ENCODE measurements around the gene KRTAP9-3. TPM values are rescaled to one million over a fixed set of nuclear protein-coding genes. Genes with fewer than 3 reads are reported as not detected.

KRTAP9-3 gene, protein sequence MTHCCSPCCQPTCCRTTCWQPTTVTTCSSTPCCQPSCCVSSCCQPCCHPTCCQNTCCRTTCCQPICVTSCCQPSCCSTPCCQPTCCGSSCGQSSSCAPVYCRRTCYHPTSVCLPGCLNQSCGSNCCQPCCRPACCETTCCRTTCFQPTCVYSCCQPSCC
- total RNA-seq (2022; extraction: Qiagen RNA extraction; ENCODE audit: low read depth) = not detected in 5 replicates

DNA sequence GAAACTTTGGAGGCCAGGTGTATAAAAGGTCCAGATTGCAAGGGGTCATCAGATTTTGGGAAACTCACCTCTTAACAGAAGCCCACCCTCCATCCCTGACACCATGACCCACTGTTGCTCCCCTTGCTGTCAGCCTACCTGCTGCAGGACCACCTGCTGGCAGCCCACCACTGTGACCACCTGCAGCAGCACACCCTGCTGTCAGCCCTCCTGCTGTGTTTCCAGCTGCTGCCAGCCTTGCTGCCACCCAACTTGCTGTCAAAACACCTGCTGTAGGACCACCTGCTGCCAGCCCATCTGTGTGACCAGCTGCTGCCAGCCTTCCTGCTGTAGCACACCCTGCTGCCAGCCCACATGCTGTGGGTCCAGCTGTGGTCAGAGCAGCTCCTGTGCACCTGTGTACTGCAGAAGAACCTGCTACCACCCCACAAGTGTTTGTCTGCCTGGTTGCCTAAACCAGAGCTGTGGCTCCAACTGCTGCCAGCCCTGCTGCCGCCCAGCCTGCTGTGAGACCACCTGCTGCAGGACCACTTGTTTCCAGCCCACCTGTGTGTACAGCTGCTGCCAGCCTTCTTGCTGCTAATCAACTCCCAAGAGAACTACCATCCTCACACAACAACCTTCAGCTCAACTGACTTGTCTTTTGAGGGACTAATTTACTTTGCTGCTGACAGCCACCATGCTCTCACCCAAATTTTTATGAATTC lies at the start of gene KRTAP9-3:
TSS of gene KRTAP9-3 (plus strand) at position 51 of the 707 bp plus-strand sequence. CDS start at position 104, 53 bp downstream.

DNA sequence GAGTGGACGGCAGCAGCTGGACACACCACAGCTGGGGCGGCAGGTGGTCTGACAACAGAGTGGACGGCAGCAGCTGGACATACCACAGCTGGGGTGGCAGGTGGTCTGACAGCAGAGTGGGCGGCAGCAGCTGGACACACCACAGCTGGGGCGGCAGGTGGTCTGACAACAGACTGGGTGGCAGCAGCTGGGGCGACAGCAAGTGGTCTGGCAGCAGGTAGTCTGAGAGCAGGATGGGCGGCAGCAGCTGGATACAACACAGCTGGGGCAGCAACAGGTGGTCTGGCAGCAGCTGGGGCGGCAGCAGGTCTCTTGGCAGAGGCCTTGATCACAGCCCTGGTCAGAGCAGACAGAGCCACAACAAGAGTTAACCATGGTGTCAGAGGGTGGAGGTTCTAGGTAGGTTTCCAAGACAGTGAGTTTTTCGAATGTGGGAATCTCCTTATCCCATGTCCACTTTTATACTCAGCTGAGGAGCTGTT lies 47.7 kb upstream of the KRTAP9-3 start, which contains the start of gene KRTAP4-1:
TSS of gene KRTAP4-1 (minus strand) at position 432 of the 482 bp plus-strand sequence. CDS start at position 375, 57 bp downstream.

DNA sequence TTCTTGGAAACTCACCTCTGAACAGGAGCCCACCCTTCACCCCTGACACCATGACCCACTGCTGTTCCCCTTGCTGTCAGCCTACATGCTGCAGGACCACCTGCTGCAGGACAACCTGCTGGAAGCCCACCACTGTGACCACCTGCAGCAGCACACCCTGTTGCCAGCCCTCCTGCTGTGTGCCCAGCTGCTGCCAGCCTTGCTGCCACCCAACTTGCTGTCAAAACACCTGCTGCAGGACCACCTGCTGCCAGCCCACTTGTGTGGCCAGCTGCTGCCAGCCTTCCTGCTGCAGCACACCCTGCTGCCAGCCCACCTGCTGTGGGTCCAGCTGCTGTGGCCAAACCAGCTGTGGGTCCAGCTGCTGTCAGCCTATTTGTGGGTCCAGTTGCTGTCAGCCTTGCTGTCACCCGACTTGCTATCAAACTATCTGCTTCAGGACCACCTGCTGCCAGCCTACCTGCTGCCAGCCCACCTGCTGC lies 42.4 kb upstream of the KRTAP9-3 start, which contains the start of gene KRTAP9-1:
TSS of gene KRTAP9-1 (plus strand) at position 51 of the 482 bp plus-strand sequence. CDS start at position 51, 0 bp downstream.

DNA sequence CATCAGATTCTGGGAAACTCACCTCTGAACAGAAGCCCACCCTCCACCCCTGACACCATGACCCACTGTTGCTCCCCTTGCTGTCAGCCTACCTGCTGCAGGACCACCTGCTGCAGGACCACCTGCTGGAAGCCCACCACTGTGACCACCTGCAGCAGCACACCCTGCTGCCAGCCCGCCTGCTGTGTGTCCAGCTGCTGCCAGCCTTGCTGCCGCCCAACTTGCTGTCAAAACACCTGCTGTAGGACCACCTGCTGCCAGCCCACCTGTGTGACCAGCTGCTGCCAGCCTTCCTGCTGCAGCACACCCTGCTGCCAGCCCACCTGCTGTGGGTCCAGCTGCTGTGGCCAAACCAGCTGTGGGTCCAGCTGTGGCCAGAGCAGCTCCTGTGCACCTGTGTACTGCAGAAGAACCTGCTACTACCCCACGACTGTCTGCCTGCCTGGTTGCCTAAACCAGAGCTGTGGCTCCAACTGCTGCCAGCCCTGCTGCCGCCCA lies 5.6 kb upstream of the KRTAP9-3 start, which contains the start of gene KRTAP9-2:
TSS of gene KRTAP9-2 (plus strand) at position 51 of the 498 bp plus-strand sequence. CDS start at position 58, 7 bp downstream.

DNA sequence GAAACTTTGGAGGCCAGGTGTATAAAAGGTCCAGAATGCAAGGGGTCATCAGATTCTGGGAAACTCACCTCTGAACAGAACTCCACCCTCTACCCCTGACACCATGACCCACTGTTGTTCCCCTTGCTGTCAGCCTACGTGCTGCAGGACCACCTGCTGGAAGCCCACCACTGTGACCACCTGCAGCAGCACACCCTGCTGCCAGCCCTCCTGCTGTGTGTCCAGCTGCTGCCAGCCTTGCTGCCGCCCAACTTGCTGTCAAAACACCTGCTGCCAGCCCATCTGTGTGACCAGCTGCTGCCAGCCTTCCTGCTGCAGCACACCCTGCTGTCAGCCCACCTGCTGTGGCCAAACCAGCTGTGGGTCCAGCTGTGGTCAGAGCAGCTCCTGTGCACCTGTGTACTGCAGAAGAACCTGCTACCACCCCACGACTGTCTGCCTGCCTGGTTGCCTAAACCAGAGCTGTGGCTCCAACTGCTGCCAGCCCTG lies 5.7 kb downstream of the KRTAP9-3 start, which contains the start of gene KRTAP9-8:
TSS of gene KRTAP9-8 (plus strand) at position 51 of the 489 bp plus-strand sequence. CDS start at position 104, 53 bp downstream.

DNA sequence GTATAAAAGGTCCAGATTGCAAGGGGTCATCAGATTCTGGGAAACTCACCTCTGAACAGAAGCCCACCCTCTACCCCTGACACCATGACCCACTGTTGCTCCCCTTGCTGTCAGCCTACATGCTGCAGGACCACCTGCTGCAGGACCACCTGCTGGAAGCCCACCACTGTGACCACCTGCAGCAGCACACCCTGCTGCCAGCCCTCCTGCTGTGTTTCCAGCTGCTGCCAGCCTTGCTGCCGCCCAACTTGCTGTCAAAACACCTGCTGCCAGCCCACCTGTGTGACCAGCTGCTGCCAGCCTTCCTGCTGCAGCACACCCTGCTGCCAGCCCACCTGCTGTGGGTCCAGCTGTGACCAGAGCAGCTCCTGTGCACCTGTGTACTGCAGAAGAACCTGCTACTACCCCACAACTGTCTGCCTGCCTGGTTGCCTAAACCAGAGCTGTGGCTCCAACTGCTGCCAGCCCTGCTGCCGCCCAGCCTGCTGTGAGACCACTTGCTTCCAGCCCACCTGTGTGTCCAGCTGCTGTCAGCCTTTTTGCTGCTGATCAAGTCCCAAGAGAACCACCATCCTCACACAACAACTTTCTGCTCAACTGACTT lies 17.5 kb downstream of the KRTAP9-3 start, which contains the start of gene KRTAP9-4:
TSS of gene KRTAP9-4 (plus strand) at position 51 of the 604 bp plus-strand sequence. CDS start at position 85, 34 bp downstream.

DNA sequence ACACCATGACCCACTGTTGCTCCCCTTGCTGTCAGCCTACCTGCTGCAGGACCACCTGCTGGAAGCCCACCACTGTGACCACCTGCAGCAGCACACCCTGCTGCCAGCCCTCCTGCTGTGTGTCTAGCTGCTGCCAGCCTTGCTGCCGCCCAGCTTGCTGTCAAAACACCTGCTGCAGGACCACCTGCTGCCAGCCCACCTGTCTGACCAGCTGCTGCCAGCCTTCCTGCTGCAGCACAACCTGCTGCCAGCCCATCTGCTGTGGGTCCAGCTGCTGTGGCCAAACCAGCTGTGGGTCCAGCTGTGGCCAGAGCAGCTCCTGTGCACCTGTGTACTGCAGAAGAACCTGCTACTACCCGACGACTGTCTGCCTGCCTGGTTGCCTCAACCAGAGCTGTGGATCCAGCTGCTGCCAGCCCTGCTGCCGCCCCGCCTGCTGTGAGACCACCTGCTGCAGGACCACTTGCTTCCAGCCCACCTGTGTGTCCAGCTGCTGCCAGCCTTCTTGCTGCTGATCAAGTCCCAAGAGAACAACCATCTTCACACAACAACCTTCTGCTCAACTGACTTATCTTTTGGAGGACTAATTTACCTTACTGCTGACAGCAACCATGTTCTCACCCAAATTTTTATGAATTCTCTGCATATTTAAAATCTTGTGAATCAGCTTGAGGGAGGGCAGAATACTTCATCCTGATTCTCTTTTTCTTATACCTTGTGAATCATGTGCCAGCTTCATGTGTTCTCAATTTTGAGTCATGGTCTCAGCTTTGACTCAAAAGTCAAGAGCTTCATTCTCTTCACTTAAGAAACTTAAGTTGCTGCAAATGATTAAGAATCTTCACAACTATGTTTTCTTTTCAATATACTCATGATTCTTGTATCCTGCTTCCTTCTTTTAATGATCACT lies 23.4 kb downstream of the KRTAP9-3 start, which contains the start of gene KRTAP9-9:
TSS of gene KRTAP9-9 (plus strand) at position 4 of the 910 bp plus-strand sequence.

DNA sequence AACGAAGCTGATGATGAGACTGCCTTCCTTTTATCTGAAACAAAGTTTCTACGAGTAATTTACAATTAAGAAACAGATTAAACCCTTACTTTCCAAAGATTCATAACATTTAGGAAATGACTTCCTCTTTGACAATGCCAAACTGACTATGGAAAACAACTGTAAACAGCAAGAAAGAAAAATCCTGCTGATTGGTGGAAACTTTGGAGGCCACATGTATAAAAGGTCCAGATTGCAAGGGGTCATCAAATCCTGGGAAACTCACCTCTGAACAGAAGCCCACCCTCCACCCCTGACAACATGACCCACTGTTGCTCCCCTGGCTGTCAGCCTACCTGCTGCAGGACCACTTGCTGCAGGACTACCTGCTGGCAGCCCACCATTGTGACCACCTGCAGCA lies 32.8 kb downstream of the KRTAP9-3 start, which contains the start of gene KRTAP9-6:
TSS of gene KRTAP9-6 (plus strand) at position 301 of the 400 bp plus-strand sequence. CDS start at position 301, 0 bp downstream.

DNA sequence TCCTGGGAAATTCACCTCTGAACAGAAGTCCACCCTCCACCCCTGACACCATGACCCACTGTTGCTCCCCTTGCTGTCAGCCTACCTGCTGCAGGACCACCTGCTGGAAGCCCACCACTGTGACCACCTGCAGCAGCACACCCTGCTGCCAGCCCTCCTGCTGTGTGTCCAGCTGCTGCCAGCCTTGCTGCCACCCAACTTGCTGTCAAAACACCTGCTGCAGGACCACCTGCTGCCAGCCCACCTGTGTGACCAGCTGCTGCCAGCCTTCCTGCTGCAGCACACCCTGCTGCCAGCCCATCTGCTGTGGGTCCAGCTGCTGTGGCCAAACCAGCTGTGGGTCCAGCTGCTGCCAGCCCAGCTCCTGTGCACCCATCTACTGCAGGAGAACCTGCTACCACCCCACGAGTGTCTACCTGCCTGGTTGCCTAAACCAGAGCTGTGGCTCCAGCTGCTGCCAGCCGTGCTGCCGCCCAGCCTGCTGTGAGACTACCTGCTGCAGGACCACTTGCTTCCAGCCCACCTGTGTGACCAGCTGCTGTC lies 43.5 kb downstream of the KRTAP9-3 start, which contains the start of gene KRTAP9-7:
TSS of gene KRTAP9-7 (plus strand) at position 51 of the 543 bp plus-strand sequence. CDS start at position 51, 0 bp downstream.

Other genes with a start within 250 kb of the KRTAP9-3 start
- not detected in 5 replicates for gene KRT40, start 248.1 kb upstream of the KRTAP9-3 start, total RNA-seq (2022; extraction: Qiagen RNA extraction; ENCODE audit: low read depth)
- gene KRTAP3-3, start 238.3 kb upstream of the KRTAP9-3 start, total RNA-seq (2022; extraction: Qiagen RNA extraction; ENCODE audit: low read depth) = not detected in 5 replicates
- 0.28 to 0.34 TPM (median 0.31 TPM) in 3 of 5 replicates, not detected in the others for gene KRTAP3-2, start 232.5 kb upstream of the KRTAP9-3 start, total RNA-seq (2022; extraction: Qiagen RNA extraction; ENCODE audit: low read depth)
- gene KRTAP3-1, start 223.3 kb upstream of the KRTAP9-3 start, total RNA-seq (2022; extraction: Qiagen RNA extraction; ENCODE audit: low read depth) = not detected in 5 replicates
- not detected in 5 replicates for gene KRTAP1-5, start 205.2 kb upstream of the KRTAP9-3 start, total RNA-seq (2022; extraction: Qiagen RNA extraction; ENCODE audit: low read depth)
- not detected in 5 replicates for gene KRTAP1-4, start 202.3 kb upstream of the KRTAP9-3 start, total RNA-seq (2022; extraction: Qiagen RNA extraction; ENCODE audit: low read depth)
- gene KRTAP1-3, start 197.6 kb upstream of the KRTAP9-3 start, total RNA-seq (2022; extraction: Qiagen RNA extraction; ENCODE audit: low read depth) = 0.15 TPM in 1 of 5 replicates, not detected in the others
- gene KRTAP1-1, start 191.0 kb upstream of the KRTAP9-3 start, total RNA-seq (2022; extraction: Qiagen RNA extraction; ENCODE audit: low read depth) = not detected in 5 replicates
- not detected in 5 replicates for gene KRTAP2-1, start 185.1 kb upstream of the KRTAP9-3 start, total RNA-seq (2022; extraction: Qiagen RNA extraction; ENCODE audit: low read depth)
- not detected in 5 replicates for gene KRTAP2-2, start 177.2 kb upstream of the KRTAP9-3 start, total RNA-seq (2022; extraction: Qiagen RNA extraction; ENCODE audit: low read depth)
- not detected in 5 replicates for gene KRTAP2-3, start 172.3 kb upstream of the KRTAP9-3 start, total RNA-seq (2022; extraction: Qiagen RNA extraction; ENCODE audit: low read depth)
- gene KRTAP2-4, start 166.6 kb upstream of the KRTAP9-3 start, total RNA-seq (2022; extraction: Qiagen RNA extraction; ENCODE audit: low read depth) = not detected in 5 replicates
- gene KRTAP4-7, start 148.3 kb upstream of the KRTAP9-3 start, total RNA-seq (2022; extraction: Qiagen RNA extraction; ENCODE audit: low read depth) = not detected in 5 replicates
- gene KRTAP4-8, start 134.3 kb upstream of the KRTAP9-3 start, total RNA-seq (2022; extraction: Qiagen RNA extraction; ENCODE audit: low read depth) = not detected in 5 replicates
- gene KRTAP4-16, start 130.2 kb upstream of the KRTAP9-3 start, total RNA-seq (2022; extraction: Qiagen RNA extraction; ENCODE audit: low read depth) = not detected in 5 replicates
- not detected in 5 replicates for gene KRTAP4-9, start 127.1 kb upstream of the KRTAP9-3 start, total RNA-seq (2022; extraction: Qiagen RNA extraction; ENCODE audit: low read depth)
- not detected in 5 replicates for gene KRTAP4-11, start 114.1 kb upstream of the KRTAP9-3 start, total RNA-seq (2022; extraction: Qiagen RNA extraction; ENCODE audit: low read depth)
- gene KRTAP4-12, start 108.3 kb upstream of the KRTAP9-3 start, total RNA-seq (2022; extraction: Qiagen RNA extraction; ENCODE audit: low read depth) = not detected in 5 replicates
- not detected in 5 replicates for gene KRTAP4-6, start 91.9 kb upstream of the KRTAP9-3 start, total RNA-seq (2022; extraction: Qiagen RNA extraction; ENCODE audit: low read depth)
- gene KRTAP4-5, start 82.6 kb upstream of the KRTAP9-3 start, total RNA-seq (2022; extraction: Qiagen RNA extraction; ENCODE audit: low read depth) = not detected in 5 replicates
- not detected in 5 replicates for gene KRTAP4-4, start 71.7 kb upstream of the KRTAP9-3 start, total RNA-seq (2022; extraction: Qiagen RNA extraction; ENCODE audit: low read depth)
- not detected in 5 replicates for gene KRTAP4-3, start 64.2 kb upstream of the KRTAP9-3 start, total RNA-seq (2022; extraction: Qiagen RNA extraction; ENCODE audit: low read depth)
- not detected in 5 replicates for gene KRTAP4-2, start 54.2 kb upstream of the KRTAP9-3 start, total RNA-seq (2022; extraction: Qiagen RNA extraction; ENCODE audit: low read depth)
- gene KRTAP4-1, start 47.5 kb upstream of the KRTAP9-3 start, total RNA-seq (2022; extraction: Qiagen RNA extraction; ENCODE audit: low read depth) = 0.20 to 0.22 TPM in 2 of 5 replicates, not detected in the others
- gene KRTAP9-1, start 42.6 kb upstream of the KRTAP9-3 start, total RNA-seq (2022; extraction: Qiagen RNA extraction; ENCODE audit: low read depth) = not detected in 5 replicates
- not detected in 5 replicates for gene KRTAP9-2, start 5.8 kb upstream of the KRTAP9-3 start, total RNA-seq (2022; extraction: Qiagen RNA extraction; ENCODE audit: low read depth)
- gene KRTAP9-8, start 5.5 kb downstream of the KRTAP9-3 start, total RNA-seq (2022; extraction: Qiagen RNA extraction; ENCODE audit: low read depth) = not detected in 5 replicates
- not detected in 5 replicates for gene KRTAP9-4, start 17.2 kb downstream of the KRTAP9-3 start, total RNA-seq (2022; extraction: Qiagen RNA extraction; ENCODE audit: low read depth)
- gene KRTAP9-9, start 22.9 kb downstream of the KRTAP9-3 start, total RNA-seq (2022; extraction: Qiagen RNA extraction; ENCODE audit: low read depth) = not detected in 5 replicates
- not detected in 5 replicates for gene KRTAP9-6, start 32.9 kb downstream of the KRTAP9-3 start, total RNA-seq (2022; extraction: Qiagen RNA extraction; ENCODE audit: low read depth)
- gene KRTAP9-7, start 43.2 kb downstream of the KRTAP9-3 start, total RNA-seq (2022; extraction: Qiagen RNA extraction; ENCODE audit: low read depth) = not detected in 5 replicates
- gene KRTAP29-1, start 70.4 kb downstream of the KRTAP9-3 start, total RNA-seq (2022; extraction: Qiagen RNA extraction; ENCODE audit: low read depth) = not detected in 5 replicates
- not detected in 5 replicates for gene KRTAP16-1, start 76.9 kb downstream of the KRTAP9-3 start, total RNA-seq (2022; extraction: Qiagen RNA extraction; ENCODE audit: low read depth)
- gene KRTAP17-1, start 83.3 kb downstream of the KRTAP9-3 start, total RNA-seq (2022; extraction: Qiagen RNA extraction; ENCODE audit: low read depth) = not detected in 5 replicates
- gene KRT33A, start 118.4 kb downstream of the KRTAP9-3 start, total RNA-seq (2022; extraction: Qiagen RNA extraction; ENCODE audit: low read depth) = not detected in 5 replicates
- not detected in 5 replicates for gene KRT33B, start 137.4 kb downstream of the KRTAP9-3 start, total RNA-seq (2022; extraction: Qiagen RNA extraction; ENCODE audit: low read depth)
- 0.37 to 0.73 TPM (median 0.45 TPM) in 5 replicates for gene KRT34, start 149.9 kb downstream of the KRTAP9-3 start, total RNA-seq (2022; extraction: Qiagen RNA extraction; ENCODE audit: low read depth)
- gene KRT31, start 165.2 kb downstream of the KRTAP9-3 start, total RNA-seq (2022; extraction: Qiagen RNA extraction; ENCODE audit: low read depth) = 0.08 TPM in 1 of 5 replicates, not detected in the others
- gene KRT37, start 192.1 kb downstream of the KRTAP9-3 start, total RNA-seq (2022; extraction: Qiagen RNA extraction; ENCODE audit: low read depth) = not detected in 5 replicates
- gene KRT38, start 208.5 kb downstream of the KRTAP9-3 start, total RNA-seq (2022; extraction: Qiagen RNA extraction; ENCODE audit: low read depth) = not detected in 5 replicates
- 0.13 TPM in 1 of 5 replicates, not detected in the others for gene KRT32, start 234.9 kb downstream of the KRTAP9-3 start, total RNA-seq (2022; extraction: Qiagen RNA extraction; ENCODE audit: low read depth)
- gene KRT35, start 248.7 kb downstream of the KRTAP9-3 start, total RNA-seq (2022; extraction: Qiagen RNA extraction; ENCODE audit: low read depth) = not detected in 5 replicates

Data from A549 treated with GW870086 at 1 μM for 4 hours (cell line).